HL-60 (cell line): Measurements from ENCODE around the gene NCSTN.

Source experiments
- CTCF ChIP-seq: IDR thresholded peaks from one replicate; pipeline ENCODE4 v1.5.1; 2011; ENCODE audit warnings: low read length, control low read depth, inconsistent platforms; ENCODE audit not compliant: insufficient read depth
- GABPA ChIP-seq: IDR thresholded peaks from 2 replicates; pipeline ENCODE4 v1.6.1; 2012; ENCODE audit warnings: low read depth
- POLR2AphosphoS5 ChIP-seq: IDR thresholded peaks from 2 replicates; pipeline ENCODE4 v1.6.1; 2012; ENCODE audit warnings: low read depth
- REST ChIP-seq: IDR thresholded peaks from 2 replicates; pipeline ENCODE4 v1.6.1; 2012; ENCODE audit warnings: low read depth; ENCODE audit not compliant: insufficient replicate concordance
- SPI1 ChIP-seq: IDR thresholded peaks from 2 replicates; pipeline ENCODE4 v1.6.1; 2012; ENCODE audit warnings: low read depth, mild to moderate bottlenecking, borderline replicate concordance

GRCh38 chr1:160361199-160361598 lies 18.0 kb downstream of the NCSTN start:
- TF ChIP-seq CTCF: no peak
- TF ChIP-seq POLR2AphosphoS5: no peak
- TF ChIP-seq GABPA: no peak
- TF ChIP-seq SPI1: no peak
- TF ChIP-seq REST: no peak
